AG04450 (cell line): ENCODE data around the gene PPIL4. TPM values are rescaled to one million over a fixed set of nuclear protein-coding genes. Genes with fewer than 3 reads are reported as not detected.

ENCODE experiments used
- CTCF ChIA-PET: fragments of 300-600, 350-600 bp; formaldehyde crosslinking; extraction: SDS; loops from one replicate; lab custom pipeline; 2022; ENCODE audit warnings: antibody characterized with exemption, inconsistent platforms; lab: Charles Lee
- POLR2A ChIA-PET: fragments of 350-600 bp; formaldehyde crosslinking; extraction: SDS; loops from one replicate; lab custom pipeline; 2021; ENCODE audit warnings: antibody characterized with exemption, inconsistent platforms; lab: Yijun Ruan, JAX
- DNase-seq: peaks from one replicate; pipeline ENCODE4 v3.0.0-alpha.2; 2011; ENCODE audit warnings: low read depth, low spot score
- H3K27ac ChIP-seq: one replicate; pipeline ENCODE4 v1.5.1; 2012; ENCODE audit warnings: low read depth, low read length, control low read depth
- H3K27me3 ChIP-seq: one replicate; pipeline ENCODE4 v1.6.0; 2012; ENCODE audit warnings: low read length; ENCODE audit not compliant: control insufficient read depth, insufficient read depth
- H3K4me3 ChIP-seq: 2 replicates; pipeline ENCODE4 v1.5.1; 2011; ENCODE audit warnings: mild to moderate bottlenecking, low read depth, low read length, control low read depth
- H3K9me3 ChIP-seq: 2 replicates; pipeline ENCODE4 v1.5.1; 2012; ENCODE audit warnings: low read length; ENCODE audit not compliant: control insufficient read depth, insufficient read depth
- polyA plus RNA-seq: library from polyadenylated mRNA; depleted of rRNA; stranded (reverse); fragments of >200 nt; gene quantifications from 2 replicates; pipeline ENCODE4 v1.2.3, GENCODE V29; 2011
- TF ChIP-seq, protein P1 (sequence below): IDR thresholded peaks from 2 replicates; pipeline ENCODE4 v1.5.1; 2011; ENCODE audit warnings: low read depth, low read length, control low read depth, inconsistent platforms

The PPIL4 gene
- polyA plus RNA-seq, 1 experiment: 14.7 TPM

DNA sequence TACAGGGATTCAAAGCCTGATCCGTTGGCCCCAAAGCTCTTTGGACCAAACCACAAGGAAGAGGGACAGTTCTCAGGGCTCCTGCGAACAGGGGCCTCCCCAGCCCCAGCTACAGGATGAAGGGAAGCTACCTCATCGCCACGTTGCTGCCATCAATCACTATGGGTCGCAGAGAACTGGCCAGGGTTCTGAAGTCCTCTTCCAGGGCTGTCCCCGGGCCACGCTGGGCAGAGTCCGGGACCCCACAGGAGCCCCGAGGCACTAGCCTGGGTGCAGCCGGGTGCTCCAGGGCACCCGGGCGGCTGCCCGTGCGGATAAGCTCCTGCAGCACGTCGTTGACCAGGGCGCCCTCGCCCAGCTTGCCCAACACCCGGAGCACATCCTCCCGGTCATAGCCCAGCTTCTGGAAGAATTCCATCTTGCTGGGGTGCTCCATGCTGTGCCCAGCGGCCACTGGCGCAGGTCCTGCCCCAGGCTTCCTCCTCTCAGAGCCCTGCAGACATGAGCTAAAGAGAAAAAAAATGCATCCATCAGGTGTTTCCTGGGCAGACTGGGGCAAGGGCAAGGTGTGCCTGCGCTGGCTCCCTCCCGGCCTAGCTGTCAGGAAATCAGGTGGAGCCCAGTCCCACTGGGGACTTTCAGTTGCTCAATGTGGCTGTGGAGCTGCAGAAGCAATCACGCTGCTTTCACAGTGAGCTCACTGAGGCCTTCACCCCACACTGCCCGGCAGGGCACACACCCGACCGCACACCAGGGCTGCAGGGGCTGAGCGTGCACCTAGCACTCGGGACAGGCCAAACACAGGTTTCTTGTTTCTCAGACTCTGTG is 71.5 kb downstream of the PPIL4 start:
- TF ChIP-seq, protein P1, sequence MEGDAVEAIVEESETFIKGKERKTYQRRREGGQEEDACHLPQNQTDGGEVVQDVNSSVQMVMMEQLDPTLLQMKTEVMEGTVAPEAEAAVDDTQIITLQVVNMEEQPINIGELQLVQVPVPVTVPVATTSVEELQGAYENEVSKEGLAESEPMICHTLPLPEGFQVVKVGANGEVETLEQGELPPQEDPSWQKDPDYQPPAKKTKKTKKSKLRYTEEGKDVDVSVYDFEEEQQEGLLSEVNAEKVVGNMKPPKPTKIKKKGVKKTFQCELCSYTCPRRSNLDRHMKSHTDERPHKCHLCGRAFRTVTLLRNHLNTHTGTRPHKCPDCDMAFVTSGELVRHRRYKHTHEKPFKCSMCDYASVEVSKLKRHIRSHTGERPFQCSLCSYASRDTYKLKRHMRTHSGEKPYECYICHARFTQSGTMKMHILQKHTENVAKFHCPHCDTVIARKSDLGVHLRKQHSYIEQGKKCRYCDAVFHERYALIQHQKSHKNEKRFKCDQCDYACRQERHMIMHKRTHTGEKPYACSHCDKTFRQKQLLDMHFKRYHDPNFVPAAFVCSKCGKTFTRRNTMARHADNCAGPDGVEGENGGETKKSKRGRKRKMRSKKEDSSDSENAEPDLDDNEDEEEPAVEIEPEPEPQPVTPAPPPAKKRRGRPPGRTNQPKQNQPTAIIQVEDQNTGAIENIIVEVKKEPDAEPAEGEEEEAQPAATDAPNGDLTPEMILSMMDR: no peak
- no peak for DNase-seq
- no peak overlapping the region for H3K27ac ChIP-seq
- H3K9me3 ChIP-seq: peaks cover 3% of the 10 kb centered on the region; the same call in 1 of the 2 replicates
- H3K27me3 ChIP-seq: peaks cover 6% of the 10 kb centered on the region
- ChIA-PET POLR2A (no interaction called here), CTCF (no interaction called here)
- H3K4me3 ChIP-seq: no peak overlapping the region

DNA sequence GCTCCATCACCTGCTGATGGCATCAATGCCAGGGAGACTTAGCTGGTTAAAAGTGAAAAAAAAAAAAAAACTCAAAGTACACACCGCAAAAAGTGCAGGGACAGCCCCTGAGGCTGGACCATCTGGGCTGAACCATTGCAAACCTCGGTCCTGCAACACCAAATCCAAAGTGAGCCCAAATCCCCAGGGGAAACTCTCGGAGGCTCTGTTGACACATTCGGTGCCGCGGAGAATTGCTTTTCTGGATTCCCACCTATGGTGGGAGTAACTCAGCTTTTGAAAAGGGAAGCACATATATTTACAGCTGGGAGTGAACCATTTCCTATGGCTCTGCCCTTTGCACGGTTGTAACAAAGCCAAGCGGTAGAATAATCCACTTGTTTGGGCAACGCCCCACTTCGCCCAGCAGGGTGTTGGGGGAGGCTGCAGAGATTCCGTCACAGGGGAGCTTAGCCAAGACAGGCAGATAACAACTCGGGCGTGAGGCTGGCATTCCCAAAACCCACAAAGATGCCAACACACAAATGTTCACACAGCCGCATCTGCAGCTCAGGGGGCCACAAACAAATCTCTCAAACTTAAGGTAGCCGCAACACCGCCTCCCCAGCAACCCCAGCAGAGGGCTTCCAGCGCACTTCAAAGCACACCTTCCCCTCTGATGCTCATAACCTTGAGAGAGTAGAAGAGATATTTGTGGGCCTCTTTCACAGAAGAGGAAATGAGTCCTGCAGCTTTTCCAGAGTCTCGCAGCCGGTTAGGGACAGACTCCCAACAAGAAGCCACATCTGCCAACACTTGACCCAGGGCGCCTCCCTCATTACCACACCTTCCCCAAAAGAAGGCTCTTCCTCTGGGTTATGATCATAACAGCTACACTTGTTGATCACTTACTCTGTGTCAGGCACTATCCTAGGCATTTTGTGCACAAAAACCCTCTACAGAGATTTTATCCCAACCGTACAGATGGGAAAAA is 72.5 kb downstream of the PPIL4 start:
- Histone ChIP-seq H3K9me3 (peaks cover 3% of the 10 kb centered on the region; the same call in 1 of the 2 replicates), H3K27ac (no peak overlapping the region), H3K27me3 (peaks cover 8% of the 10 kb centered on the region), H3K4me3 (no peak overlapping the region)
- ChIA-PET CTCF (interaction anchor here (0.6 kb wide), 1 partner anchor 310 kb away, joined by 3 read pairs; no protein-coding TSS in a partner anchor), POLR2A (interaction anchor here (0.6 kb wide), 1 partner anchor 442 kb away, joined by 5 read pairs; no protein-coding TSS in a partner anchor)
- TF ChIP-seq, protein P1: no peak
- no peak for DNase-seq

DNA sequence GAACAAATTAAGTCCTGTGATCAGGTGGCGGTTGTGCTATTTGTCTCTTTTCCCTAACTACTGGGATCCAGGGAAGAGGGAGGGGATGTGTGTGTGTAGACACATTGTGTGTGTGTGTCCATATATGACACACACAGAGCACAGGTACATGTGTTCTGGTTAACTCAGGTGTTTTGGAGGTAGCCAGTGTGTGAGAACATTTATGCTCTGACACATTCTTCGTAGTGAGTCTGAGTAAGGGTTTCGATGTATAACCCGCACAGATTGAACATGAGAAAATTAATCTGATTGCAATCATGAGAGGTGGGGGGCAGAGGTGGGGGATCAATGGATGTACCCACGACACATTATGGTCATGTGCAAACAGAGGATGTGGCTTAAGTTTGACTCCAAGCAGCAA is 73.6 kb downstream of the PPIL4 start:
- Histone ChIP-seq H3K27ac (no peak overlapping the region), H3K4me3 (no peak overlapping the region), H3K27me3 (peaks cover 8% of the 10 kb centered on the region), H3K9me3 (peaks cover 3% of the 10 kb centered on the region; the same call in 1 of the 2 replicates)
- ChIA-PET CTCF (interaction anchor here (0.6 kb wide), 1 partner anchor 308 kb away, joined by 3 read pairs; no protein-coding TSS in a partner anchor), POLR2A (interaction anchor here (0.6 kb wide), 1 partner anchor 441 kb away, joined by 5 read pairs; no protein-coding TSS in a partner anchor)
- TF ChIP-seq, protein P1: no peak
- no peak for DNase-seq

DNA sequence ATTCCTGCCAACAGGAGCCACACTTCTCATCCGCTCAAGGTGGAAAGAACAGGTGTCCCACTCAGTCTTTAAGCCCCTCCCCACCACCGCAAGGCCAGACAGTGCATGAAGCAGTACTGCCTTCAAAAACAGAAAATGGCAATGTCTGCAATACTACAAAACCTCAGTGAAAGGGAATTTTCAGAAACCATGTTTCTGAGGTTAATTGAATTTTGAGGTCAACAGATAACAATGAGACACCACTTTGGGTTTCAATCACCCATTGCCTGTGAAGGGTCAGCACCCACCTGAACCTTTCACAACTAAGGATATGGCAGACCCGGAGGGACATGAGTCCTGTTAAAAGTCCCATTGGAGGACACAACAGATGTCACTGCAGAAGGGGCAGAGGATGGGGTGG is 74.0 kb downstream of the PPIL4 start:
- POLR2A ChIA-PET: no interaction called here
- Histone ChIP-seq H3K9me3 (peaks cover 3% of the 10 kb centered on the region; the same call in 1 of the 2 replicates), H3K27ac (no peak overlapping the region), H3K4me3 (no peak overlapping the region), H3K27me3 (peaks cover 8% of the 10 kb centered on the region)
- CTCF ChIA-PET: no interaction called here
- DNase-seq: no peak
- TF ChIP-seq, protein P1: no peak
